ENCODE results near the gene PTPRN2. TPM values are rescaled to one million over a fixed set of nuclear protein-coding genes. Genes with fewer than 3 reads are reported as not detected.

PTPRN2 gene
- total and polyA plus RNA-seq, 2 of the 8 experiments (the other 6 are each of a cell fraction or from before 2014, with no cell fraction given), result 2.6 to 4.5 TPM

DNA sequence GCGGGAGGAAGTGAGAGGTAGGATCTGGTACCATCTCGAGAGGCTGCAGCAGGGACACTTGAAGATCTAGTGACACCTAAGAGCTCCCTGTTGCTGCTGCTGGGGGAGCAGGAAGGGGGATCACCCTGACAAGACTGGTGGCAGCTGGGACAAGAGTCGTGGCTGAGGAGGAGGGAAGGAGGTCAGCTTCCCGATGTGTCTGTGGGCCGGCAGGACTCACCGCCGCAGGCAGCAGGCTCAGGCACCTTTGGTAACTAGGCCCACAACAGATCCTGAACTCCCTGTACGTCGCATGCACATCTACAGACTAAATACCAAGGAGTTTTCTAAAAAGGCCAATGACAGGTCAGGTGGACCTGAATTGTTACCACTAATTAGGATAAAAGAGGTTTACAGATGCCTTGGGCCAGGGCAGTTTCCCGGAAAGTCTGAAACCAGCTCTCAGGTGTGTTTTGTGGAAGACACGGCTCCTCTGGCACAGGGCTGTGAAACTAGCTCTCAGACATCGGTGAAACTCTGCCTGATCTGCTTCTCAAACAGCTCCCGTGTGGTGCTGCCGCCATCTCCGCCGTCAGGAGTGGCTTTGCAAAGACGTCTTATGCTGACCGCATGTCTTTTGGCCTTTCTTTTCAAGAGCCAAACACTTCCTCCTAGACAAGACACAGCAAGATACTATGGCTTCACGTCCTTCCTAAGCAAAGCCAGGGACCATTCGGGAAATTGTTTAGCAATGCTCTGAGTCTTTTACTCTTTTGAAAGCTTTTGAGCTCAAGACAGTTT is 609.7 kb downstream of the PTPRN2 start:
- no peak overlapping the region for H2BK12ac ChIP-seq (ENCODE audit: low read depth, low read length)
- no peak overlapping the region for H3K56ac ChIP-seq (replicated peaks; ENCODE audit: insufficient read length, low read depth, low read length)
- peaks cover 0 to 4% (median 2%) of the 10 kb centered on the region in 4 experiments; a peak in 2 of 7 replicates for H3K4me1 ChIP-seq (replicated peaks in 1 of 4; ENCODE audit: control insufficient read depth in 3 of 4, insufficient read depth in 4 of 4, low read length in 3 of 4)
- no peak overlapping the region for H2AK5ac ChIP-seq (ENCODE audit: low read depth, low read length)
- H2BK20ac ChIP-seq (ENCODE audit: low read length), result no peak overlapping the region
- H4K8ac ChIP-seq (ENCODE audit: extremely low read depth, insufficient read depth, low read length), result no peak overlapping the region
- H3K4me3 ChIP-seq (ENCODE audit: extremely low read depth in 1 of 4, insufficient read depth in 2 of 4, low read depth in 3 of 4, low read length in 4 of 4), result no peak overlapping the region
- H3K79me1 ChIP-seq (ENCODE audit: low read depth, low read length), result no peaks in the 10 kb centered on the region
- H3K9ac ChIP-seq (replicated peaks in 1 of 4; ENCODE audit: extremely low read depth in 1 of 4, low read depth in 3 of 4, low read length in 3 of 4), result no peak overlapping the region
- POLR2A ChIA-PET (ENCODE audit: partially characterized antibody), result no interaction called here
- no peak overlapping the region for H3K18ac ChIP-seq (ENCODE audit: extremely low read depth, low read length)
- no peak overlapping the region for H3K23ac ChIP-seq (ENCODE audit: insufficient read length)
- no peak overlapping the region for H4K5ac ChIP-seq (ENCODE audit: insufficient read length, low read depth, low read length)
- peaks cover 26 to 29% of the 10 kb centered on the region in 2 experiments for H3K9me3 ChIP-seq (ENCODE audit: insufficient read depth in 2 of 2, low read depth in 1 of 2, low read length in 1 of 2)
- CTCF ChIA-PET (ENCODE audit: partially characterized antibody), result interaction anchor here (0.7 to 2.0 kb wide), 11 partner anchors 9 to 375 kb away, joined by 3 to 6 read pairs (median 3); no protein-coding TSS in a partner anchor
- no peak for TF ChIP-seq BCL11A (IDR thresholded peaks at IDR 0.05; ENCODE audit: low read depth in 2 of 2, low read length in 2 of 2)
- no peak for TF ChIP-seq JUND (IDR thresholded peaks at IDR 0.05; ENCODE audit: low read length)
- no peak for TF ChIP-seq NANOG (IDR thresholded peaks at IDR 0.05; ENCODE audit: insufficient read depth, low read depth, low read length, poor library complexity, severe bottlenecking)
- no peak for TF ChIP-seq POU5F1 (IDR thresholded peaks at IDR 0.05; ENCODE audit: low read depth, low read length)
- H3K4ac ChIP-seq (replicated peaks; ENCODE audit: insufficient read length, low read depth, low read length), result no peak overlapping the region
- H3K27me3 ChIP-seq (replicated peaks in 1 of 4; ENCODE audit: control insufficient read depth in 3 of 4, extremely low read depth in 1 of 4, insufficient read depth in 3 of 4, low read length in 3 of 4), result no peaks in the 10 kb centered on the region
- H2BK5ac ChIP-seq (ENCODE audit: low read depth, low read length), result no peak overlapping the region
- no peaks in the 10 kb centered on the region for H3K23me2 ChIP-seq (ENCODE audit: low read depth, low read length)
- H2BK120ac ChIP-seq (replicated peaks; ENCODE audit: low read depth, low read length), result no peak overlapping the region
- FAIRE-seq (no peak), DNase-seq (ENCODE audit: low read depth in 1 of 2, low spot score in 2 of 2) (no peak)
- no peak overlapping the region for H3K14ac ChIP-seq (ENCODE audit: insufficient read length)
- no peak overlapping the region for H3K27ac ChIP-seq (ENCODE audit: low read depth, low read length)
- 90% methylated on average over 20 of the region's 20 CpGs; no CpG with 5 or more reads in 1 of the 2 experiments for WGBS, 2 experiments (ENCODE audit: extremely low coverage in 1 of 2, insufficient coverage in 1 of 2, insufficient read length in 1 of 2, insufficient replicate concordance in 2 of 2, low coverage in 1 of 2, low lambda C conversion rate in 2 of 2, missing lambda C conversion rate in 1 of 2)
- H3K4me2 ChIP-seq (ENCODE audit: insufficient read depth in 1 of 2, low read depth in 2 of 2, low read length in 2 of 2), result no peak overlapping the region
- H4K91ac ChIP-seq (replicated peaks; ENCODE audit: insufficient read length, low read length), result no peak overlapping the region
- no peaks in the 10 kb centered on the region for H3K79me2 ChIP-seq (ENCODE audit: control insufficient read depth in 1 of 2, insufficient read depth in 2 of 2, low read length in 2 of 2)
- H4K20me1 ChIP-seq (replicated peaks in 1 of 2; ENCODE audit: control insufficient read depth in 1 of 2, insufficient read depth in 2 of 2, low read length in 2 of 2), result no peaks in the 10 kb centered on the region
- H3K36me3 ChIP-seq (ENCODE audit: control insufficient read depth in 2 of 4, insufficient read depth in 4 of 4, low read length in 3 of 4), result no peaks in the 10 kb centered on the region
- peak overlapping the region; percentile 46; the same call in 1 of the 2 replicates for H2BK15ac ChIP-seq (ENCODE audit: low read length)
- no peak overlapping the region for H2AFZ ChIP-seq (ENCODE audit: low read length)

All from H1 (cell line).